ENCODE data around the gene ADAMTS19.

ADAMTS19 gene

DNA sequence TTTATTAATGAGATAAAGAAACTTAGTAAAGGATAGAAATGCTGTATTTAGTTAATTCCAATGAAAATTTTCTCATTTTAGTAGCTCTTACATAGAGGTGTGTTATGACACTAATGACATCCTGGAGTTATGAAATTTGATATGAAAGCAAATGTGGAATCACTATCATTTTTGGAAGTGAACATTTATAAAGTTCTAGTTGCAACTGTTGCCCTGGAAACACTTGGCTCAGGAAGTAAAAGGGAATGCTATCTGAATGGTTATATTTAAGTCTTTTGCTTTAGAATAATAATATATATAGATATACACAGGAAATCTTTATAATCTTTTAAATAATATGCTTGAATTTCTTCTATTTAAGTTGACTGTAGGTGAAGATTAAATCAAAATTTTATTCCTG, 16.7 kb downstream of the ADAMTS19 start:
- no peak overlapping the region for H3K4me3 ChIP-seq (replicated peaks; ENCODE audit: low read depth, low read length)

DNA sequence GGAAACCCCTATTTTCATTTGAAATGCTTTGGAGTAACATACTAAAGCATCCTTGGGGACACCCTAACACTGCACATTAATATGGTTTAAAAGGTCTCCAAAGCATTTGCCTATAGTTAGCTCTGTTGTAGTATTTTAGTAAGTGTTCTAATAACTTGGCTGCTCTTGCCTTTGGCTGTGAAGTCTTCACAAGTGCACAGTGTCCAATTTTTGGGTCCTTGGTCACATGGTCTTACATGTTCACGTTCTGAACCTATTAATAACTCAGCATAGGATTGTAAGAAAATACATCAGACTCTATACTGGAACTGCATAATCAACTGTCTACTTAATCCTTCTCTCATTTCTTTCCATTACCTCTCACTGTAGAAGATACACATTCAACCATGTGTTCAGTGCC, 17.4 kb downstream of the ADAMTS19 start:
- Histone ChIP-seq H3K36me3 (ENCODE audit: control insufficient read depth, insufficient read depth, low read length) (no peaks in the 10 kb centered on the region), H3K27me3 (replicated peaks; ENCODE audit: control insufficient read depth, insufficient read depth, low read length) (no peaks in the 10 kb centered on the region), H3K4me3 (replicated peaks; ENCODE audit: low read depth, low read length) (no peak overlapping the region)
- TF ChIP-seq, protein P1, sequence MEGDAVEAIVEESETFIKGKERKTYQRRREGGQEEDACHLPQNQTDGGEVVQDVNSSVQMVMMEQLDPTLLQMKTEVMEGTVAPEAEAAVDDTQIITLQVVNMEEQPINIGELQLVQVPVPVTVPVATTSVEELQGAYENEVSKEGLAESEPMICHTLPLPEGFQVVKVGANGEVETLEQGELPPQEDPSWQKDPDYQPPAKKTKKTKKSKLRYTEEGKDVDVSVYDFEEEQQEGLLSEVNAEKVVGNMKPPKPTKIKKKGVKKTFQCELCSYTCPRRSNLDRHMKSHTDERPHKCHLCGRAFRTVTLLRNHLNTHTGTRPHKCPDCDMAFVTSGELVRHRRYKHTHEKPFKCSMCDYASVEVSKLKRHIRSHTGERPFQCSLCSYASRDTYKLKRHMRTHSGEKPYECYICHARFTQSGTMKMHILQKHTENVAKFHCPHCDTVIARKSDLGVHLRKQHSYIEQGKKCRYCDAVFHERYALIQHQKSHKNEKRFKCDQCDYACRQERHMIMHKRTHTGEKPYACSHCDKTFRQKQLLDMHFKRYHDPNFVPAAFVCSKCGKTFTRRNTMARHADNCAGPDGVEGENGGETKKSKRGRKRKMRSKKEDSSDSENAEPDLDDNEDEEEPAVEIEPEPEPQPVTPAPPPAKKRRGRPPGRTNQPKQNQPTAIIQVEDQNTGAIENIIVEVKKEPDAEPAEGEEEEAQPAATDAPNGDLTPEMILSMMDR (IDR thresholded peaks at IDR 0.05; ENCODE audit: insufficient read depth, low read length, poor library complexity, severe bottlenecking): no peak
- DNase-seq (ENCODE audit: extremely low read depth, insufficient read length): no peak

More for the DNA sequence above, 16.7 kb downstream of the ADAMTS19 start:
- DNase-seq (ENCODE audit: extremely low read depth, insufficient read length): no peak
- TF ChIP-seq, protein P1 (IDR thresholded peaks at IDR 0.05; ENCODE audit: insufficient read depth, low read length, poor library complexity, severe bottlenecking): no peak
- Histone ChIP-seq H3K36me3 (ENCODE audit: control insufficient read depth, insufficient read depth, low read length) (no peaks in the 10 kb centered on the region), H3K27me3 (replicated peaks; ENCODE audit: control insufficient read depth, insufficient read depth, low read length) (no peaks in the 10 kb centered on the region)

DNA sequence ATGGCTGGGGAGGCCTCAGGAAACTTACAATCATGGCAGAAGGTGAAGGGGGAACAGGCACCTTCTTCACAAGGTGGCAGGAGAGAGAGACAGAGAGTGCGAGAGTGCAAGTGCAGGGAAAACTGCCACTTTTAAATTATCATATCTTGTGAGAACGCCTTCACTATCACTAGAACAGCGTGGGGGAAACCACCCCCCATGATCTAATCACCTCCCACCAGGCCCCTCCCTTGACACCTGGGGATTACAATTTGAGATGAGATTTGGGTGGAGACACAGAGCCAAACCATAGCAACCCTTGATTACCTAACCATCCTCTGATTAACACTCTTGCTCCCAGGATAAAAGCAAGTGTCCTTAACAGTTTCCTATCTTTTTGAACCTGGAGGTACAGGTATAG, 21.1 kb downstream of the ADAMTS19 start:
- DNase-seq (ENCODE audit: extremely low read depth, insufficient read length): no peak
- Histone ChIP-seq H3K27me3 (replicated peaks; ENCODE audit: control insufficient read depth, insufficient read depth, low read length) (no peaks in the 10 kb centered on the region), H3K36me3 (ENCODE audit: control insufficient read depth, insufficient read depth, low read length) (no peaks in the 10 kb centered on the region), H3K4me3 (replicated peaks; ENCODE audit: low read depth, low read length) (no peak overlapping the region)
- TF ChIP-seq, protein P1 (IDR thresholded peaks at IDR 0.05; ENCODE audit: insufficient read depth, low read length, poor library complexity, severe bottlenecking): no peak

DNA sequence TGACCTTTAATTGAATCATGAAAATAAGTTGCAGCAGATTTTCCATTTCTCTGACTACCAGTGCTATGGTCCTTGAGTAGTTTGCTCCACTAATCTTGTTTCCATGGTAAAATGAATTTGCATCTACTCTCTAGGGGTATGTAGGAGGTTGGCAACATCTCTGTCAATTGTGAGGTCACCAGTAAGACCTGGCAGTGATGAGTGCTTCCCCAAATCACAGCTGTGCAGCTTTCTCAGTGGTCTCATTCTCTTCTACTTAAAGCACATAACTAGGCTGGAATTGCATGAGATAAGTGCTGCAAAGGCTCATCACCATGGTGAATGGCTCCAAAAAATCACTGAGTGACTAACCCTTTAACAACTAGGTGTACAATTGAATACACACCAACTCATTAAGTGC, 36.3 kb downstream of the ADAMTS19 start:
- TF ChIP-seq, protein P1 (IDR thresholded peaks at IDR 0.05; ENCODE audit: insufficient read depth, low read length, poor library complexity, severe bottlenecking): no peak
- Histone ChIP-seq H3K27me3 (replicated peaks; ENCODE audit: control insufficient read depth, insufficient read depth, low read length) (no peaks in the 10 kb centered on the region), H3K4me3 (replicated peaks; ENCODE audit: low read depth, low read length) (no peak overlapping the region)

DNA sequence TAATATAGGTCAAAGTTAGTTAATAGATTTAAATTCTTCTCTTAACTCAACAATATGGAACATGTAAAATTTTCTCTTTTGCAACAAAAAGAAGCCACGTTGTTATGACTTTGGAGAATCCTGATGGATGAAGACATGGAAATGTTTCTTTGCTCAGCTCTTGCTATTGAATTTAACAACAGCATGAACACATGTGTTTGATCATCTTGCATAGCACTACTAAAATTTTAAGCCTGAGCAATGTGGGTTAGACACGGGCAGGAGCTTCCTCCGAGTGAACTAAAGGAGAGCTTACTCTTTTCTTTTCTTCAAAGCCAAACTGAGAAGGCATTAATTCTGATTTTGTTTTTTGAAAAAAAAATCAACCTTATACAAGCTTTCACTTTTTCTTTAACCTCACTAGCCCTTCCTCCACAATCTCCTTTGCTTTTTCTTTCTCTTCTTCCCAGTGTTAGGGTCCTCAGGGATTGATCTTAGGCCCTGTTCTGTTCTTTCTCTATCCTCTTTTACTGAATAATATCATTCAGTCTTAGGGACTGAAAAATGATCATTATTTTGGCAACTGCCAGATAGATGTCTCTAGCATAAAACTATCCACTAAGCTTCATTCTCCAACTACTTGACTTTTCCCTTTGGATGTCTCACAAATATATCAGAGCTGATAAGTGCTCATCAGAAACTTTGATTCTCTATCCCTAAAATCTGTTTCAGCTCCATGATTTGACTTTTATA, 36.9 kb downstream of the ADAMTS19 start:
- Histone ChIP-seq H3K27me3 (replicated peaks; ENCODE audit: control insufficient read depth, insufficient read depth, low read length) (no peaks in the 10 kb centered on the region), H3K4me3 (replicated peaks; ENCODE audit: low read depth, low read length) (no peak overlapping the region), H3K36me3 (ENCODE audit: control insufficient read depth, insufficient read depth, low read length) (no peaks in the 10 kb centered on the region)
- TF ChIP-seq, protein P1 (IDR thresholded peaks at IDR 0.05; ENCODE audit: insufficient read depth, low read length, poor library complexity, severe bottlenecking): no peak
- DNase-seq (ENCODE audit: extremely low read depth, insufficient read length): no peak

More for the DNA sequence above, 36.3 kb downstream of the ADAMTS19 start:
- DNase-seq (ENCODE audit: extremely low read depth, insufficient read length): no peak
- no peaks in the 10 kb centered on the region for H3K36me3 ChIP-seq (ENCODE audit: control insufficient read depth, insufficient read depth, low read length)
